GM12801 (cell line): Measurements from ENCODE around the gene NCR3LG1.

Experiments used
- TF ChIP-seq, protein P1 (sequence below): IDR thresholded peaks from one replicate; pipeline ENCODE4 v1.5.1; 2011; ENCODE audit warnings: control low read depth; ENCODE audit not compliant: insufficient read length; ENCODE audit errors: extremely low read depth

The NCR3LG1 gene

DNA sequence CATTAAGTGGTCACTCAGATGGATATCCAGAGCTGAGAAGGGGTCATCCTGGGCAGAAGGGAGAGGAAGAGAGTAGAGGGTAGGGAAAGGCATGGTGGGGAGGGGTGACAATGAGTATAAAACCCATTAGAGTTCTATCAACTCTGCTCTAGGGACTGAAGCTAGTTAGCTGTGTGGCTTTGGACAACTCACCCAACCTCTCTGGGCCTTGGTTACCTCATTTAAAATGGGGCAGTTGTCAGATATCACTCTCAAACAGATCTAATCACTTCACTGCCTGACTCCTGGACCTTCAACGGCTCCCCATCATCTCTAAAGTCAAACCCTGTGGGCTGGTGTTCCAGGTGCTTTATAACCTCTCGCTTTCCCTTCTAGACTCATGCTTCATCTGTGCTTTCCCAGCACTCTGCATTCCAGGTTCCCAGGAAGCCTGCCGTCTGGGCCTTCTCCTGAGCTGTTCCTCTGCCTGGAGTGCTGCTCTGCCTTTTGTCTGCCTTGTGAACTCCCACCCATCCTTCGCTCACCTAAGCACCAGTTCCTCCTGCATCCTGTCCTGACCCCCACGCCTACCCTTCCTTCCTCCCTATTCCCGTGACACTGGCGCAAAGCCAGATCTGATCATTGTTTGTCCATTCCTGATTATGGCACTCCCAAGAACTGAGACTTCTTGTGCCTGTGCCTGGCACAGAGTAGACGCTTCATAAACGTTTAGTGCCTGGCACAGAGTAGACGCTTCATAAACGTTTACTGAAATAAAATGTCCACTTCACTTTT is 59.2 kb downstream of the NCR3LG1 start:
- TF ChIP-seq, protein P1, sequence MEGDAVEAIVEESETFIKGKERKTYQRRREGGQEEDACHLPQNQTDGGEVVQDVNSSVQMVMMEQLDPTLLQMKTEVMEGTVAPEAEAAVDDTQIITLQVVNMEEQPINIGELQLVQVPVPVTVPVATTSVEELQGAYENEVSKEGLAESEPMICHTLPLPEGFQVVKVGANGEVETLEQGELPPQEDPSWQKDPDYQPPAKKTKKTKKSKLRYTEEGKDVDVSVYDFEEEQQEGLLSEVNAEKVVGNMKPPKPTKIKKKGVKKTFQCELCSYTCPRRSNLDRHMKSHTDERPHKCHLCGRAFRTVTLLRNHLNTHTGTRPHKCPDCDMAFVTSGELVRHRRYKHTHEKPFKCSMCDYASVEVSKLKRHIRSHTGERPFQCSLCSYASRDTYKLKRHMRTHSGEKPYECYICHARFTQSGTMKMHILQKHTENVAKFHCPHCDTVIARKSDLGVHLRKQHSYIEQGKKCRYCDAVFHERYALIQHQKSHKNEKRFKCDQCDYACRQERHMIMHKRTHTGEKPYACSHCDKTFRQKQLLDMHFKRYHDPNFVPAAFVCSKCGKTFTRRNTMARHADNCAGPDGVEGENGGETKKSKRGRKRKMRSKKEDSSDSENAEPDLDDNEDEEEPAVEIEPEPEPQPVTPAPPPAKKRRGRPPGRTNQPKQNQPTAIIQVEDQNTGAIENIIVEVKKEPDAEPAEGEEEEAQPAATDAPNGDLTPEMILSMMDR = no peak

DNA sequence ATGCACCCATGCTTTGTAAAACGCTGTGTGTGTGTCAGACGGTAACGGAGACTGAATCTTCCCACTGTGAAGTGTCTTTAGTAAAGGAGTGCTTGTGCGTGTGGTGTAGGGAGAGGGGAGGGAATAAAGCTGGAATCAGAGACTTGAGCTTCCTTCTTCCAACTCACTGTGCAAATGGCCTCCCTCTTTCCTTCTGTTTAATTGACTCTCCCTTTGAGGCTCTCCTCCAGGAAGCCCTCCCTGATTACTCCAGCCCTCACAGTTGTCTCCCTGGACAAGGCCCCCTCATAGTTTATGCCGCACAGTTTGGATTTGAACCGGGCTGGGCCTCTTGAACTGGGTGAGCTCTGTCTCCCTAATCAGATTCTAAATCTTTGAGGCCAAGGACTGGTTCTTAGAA is 59.8 kb downstream of the NCR3LG1 start:
- TF ChIP-seq, protein P1 = no peak

DNA sequence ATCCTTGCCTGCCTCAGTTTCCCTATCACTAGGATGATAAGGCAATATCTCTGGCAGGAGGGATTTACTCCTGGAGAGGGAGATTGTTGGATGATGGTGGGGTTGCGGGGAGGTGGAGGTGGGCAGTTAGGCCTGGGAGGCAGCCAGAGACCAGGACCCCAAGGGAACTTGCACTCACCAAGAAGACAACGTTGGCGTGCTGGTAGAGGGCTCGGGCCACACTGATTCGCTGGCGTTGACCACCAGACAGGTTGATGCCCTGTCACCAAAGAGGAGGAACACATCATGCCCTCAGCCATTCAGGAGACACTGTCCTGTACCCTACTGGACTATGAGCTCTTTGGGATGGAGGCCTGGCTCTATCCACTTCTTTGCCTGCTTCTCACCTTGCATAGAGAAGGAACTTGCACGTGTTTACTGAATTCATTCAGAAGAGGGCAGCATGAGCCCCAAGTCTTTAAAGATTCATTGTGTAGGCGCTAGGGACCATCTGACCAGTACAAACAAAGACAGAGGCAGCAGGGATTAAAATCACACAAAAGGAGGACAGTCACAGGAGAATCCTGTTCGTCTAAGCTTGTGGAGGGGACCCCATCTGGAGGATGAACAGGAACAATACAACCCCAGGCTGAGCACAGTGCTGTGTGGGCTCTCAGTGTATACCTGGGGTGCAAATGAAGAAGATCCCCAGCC is 61.0 kb downstream of the NCR3LG1 start:
- TF ChIP-seq, protein P1 = no peak

DNA sequence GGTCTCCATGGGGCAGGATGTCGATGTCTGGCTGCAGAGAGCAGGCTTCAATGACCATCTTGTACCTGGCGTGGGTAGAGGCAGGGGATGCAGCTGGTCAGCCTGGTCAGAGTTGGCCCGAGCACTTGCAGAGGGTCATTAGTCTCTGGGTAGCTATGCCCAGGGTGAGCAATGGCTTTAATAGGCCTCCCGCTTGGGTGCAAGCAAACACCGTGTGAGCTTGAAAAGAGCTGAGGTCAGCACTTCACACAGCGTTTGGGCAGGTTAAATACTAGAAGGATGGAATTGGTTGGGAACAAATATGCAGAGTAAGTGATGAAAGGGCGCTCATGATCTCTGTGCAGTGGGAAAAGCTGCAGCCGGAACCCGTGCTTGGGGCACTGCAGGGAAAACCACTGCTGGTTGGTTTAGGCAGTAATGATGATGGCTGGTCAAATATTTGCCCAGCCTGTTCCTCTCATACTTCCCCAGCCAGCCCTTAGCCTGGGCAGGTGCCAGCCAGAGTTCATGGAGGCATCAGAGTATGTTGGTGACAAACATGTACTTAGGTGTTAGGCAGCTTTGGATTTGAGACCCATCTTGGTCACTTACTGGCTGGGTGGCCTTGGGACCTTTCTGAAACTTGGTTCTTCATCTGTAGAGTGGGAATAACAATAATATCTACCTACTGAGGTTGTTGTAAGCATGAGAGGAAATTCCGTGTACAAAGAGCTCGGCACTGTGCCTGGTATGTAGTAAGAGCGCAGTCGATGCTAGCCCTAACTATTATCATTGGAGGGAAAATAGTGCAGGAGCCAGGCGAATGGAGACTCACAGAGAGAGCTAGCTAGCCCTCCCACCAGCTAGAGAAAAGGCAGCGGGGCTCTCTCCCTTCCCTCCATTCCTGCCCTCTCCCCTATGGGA is 62.1 kb downstream of the NCR3LG1 start:
- TF ChIP-seq, protein P1 = no peak

- TF ChIP-seq, protein P1 = no peak
Measured at GRCh38 chr11:17414317-17414737, 62.7 kb downstream of the NCR3LG1 start.

- TF ChIP-seq, protein P1 = no peak
Measured at GRCh38 chr11:17414992-17415391, 63.4 kb downstream of the NCR3LG1 start.
